NCI-H146 treated with DMSO at 0.1 percent for 48 hours (cell line): ENCODE measurements around the gene ENAM.
A peak's percentile ranks its signal among the peaks of the same experiment; 100 is the strongest.

ENCODE experiments used
- DNase-seq: peaks from one replicate; lab custom pipeline; 2025; ENCODE audit not compliant: unreplicated experiment; lab: John Stamatoyannopoulos, UW

ENAM gene

DNA sequence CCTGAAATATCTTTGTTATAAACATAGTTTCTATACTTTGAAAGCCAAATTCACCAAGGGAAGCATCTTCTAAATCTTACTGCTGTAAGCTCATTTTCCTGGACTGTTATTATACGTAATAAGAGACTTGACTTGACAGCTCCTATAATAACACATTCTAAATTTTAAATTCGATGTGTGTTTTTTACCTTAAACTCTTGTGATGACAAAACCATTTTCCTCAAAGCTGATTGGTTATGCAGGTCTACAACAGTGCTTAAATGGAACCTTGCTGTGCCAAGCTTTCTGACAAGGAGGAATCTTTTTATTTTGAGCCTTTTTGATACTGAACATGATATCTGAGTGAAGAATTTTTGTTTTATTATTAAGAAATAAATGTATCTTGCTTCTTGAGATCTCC lies at the start of gene ENAM:
Gene ENAM, plus strand, starts transcription at position 301 of the 400 bp plus-strand sequence. CDS start 757 bp downstream, outside the sequence.
- DNase-seq = no peak

DNA sequence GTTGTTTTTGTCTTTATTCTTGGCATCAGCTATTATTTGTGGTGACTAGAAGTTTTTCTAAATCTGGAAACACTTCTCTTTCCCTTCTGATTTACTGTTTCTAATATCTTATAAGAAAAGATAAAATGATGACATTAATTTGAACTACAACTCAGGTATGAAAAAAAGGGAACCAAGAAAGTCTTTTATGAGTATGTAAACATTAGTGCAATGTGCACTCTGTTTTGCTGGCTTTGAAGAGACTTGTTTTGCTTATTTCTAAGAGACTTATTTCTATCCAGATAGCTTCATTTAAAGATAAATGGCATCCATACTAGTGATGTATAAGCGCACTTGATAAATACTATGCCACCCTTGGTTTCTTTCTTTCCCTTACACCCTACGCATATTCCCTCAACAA lies 46.6 kb upstream of the ENAM start:
- no peak for DNase-seq

DNA sequence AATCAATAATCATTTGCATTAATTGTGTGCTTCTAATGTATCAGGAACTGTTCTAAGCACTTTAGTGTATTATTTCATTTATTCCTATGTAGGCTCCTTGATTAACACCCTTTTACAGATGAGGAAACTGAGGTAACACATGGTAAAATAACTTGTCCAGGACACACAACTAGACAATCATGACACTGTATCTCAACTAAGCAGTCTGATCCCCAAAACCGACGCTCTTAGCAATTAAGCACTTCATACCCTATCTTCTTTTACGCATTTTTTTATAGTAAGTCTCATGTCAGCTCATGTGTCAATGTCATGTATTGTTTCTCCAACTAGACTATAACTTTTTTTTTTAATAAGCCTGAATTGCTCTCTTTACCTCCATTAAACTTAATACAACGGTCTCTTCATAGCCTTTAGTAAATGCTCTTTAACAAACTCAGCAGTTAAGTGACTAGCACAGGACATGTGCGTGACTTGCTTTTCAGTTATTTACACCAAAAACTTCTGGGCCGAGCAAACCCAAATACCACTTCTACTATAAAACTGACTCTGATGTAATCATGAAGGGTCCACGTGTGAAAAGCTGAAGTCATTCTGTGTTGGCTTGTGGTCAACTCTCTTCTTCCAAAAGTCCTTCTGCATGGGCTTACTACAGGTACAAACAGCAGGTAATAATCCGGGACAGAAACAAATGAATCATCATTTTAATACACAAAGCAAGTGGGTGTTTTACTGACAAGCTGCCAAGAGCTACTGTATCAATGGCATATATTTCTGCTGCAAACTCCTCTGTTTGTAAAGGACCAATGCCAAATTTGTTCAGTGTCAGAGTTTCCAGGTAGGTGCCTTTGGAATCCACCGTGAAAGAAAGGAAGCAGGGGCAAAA lies 44.4 kb upstream of the ENAM start:
- peak; percentile 72 for DNase-seq

GRCh38 chr4:70586841-70587240 lies 41.7 kb upstream of the ENAM start:
- DNase-seq = peak; percentile 49

DNA sequence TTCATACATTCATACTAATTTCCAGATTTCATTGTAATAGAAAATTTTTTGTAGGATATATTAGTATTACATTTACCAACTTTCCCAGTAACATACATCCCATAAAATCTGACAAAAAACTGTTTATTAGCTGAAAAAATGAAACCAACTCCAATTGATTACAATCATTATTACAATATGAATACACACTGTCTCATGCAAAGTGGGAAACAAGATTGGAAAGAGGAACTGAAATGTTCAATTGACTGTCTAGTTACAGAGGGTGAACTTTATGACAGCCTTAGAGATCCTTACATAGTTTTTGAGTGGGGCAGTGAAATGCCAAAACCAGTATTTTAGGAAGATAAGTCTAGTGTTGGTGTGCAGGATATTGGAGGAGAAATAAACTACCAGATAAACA lies 38.8 kb upstream of the ENAM start:
- no peak for DNase-seq

DNA sequence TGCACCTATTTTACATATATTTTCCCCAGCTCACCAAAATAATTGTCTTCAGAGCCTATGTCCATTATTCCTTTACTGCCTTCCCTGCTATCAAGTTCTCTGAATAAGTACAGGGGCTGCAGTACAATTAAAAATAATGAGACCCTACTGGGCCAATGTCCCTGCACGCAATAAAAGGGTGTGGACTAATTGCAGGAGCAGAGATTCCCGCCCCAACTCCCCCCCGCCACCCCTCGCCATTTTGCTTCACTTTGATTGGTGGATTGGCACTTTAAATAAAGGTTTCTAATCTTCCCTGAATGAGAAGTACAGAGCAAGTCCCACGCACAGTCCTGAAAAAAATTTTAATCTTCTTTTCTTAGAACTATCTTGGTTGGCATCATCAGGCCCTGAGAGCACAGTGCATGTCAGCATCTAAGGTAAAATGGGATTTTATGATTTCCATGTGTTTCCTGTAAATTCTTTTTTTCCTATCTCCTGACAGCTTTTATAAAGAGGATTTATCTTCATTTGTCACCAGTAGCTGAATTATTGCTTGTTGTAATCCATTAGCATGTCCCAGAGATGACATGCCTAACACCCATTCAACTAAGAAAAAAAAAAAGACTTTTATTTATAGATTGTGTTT lies 36.5 kb upstream of the ENAM start, which contains the start of gene AMBN:
Gene AMBN, plus strand, starts transcription at position 302 of the 628 bp plus-strand sequence. Its CDS starts 103 bp downstream, at position 405.
- DNase-seq = peak; percentile 59

DNA sequence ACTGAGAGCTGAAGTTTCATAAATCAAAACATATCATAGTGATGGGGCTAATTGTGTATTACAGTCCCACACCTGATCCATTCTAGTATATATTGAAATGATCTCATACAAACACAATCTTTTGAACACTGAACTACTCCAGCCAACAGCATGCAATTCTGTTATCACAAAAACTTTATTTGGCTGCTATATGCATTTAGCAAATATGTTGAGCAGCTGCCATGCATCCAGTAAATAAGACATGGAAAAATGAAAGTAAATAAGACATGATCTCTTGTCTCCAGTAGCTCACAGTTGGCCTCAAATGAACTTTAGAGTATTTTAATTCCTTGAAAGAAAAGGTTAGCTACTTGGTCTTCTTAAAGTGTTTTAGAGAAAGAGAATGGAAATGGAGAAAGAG lies 34.3 kb upstream of the ENAM start:
- DNase-seq = no peak

- DNase-seq = no peak
Measured at GRCh38 chr4:70600305-70600704, 28.2 kb upstream of the ENAM start.

- DNase-seq = no peak
Measured at GRCh38 chr4:70600977-70601376, 27.6 kb upstream of the ENAM start.

- peak; percentile 82 for DNase-seq
Measured at GRCh38 chr4:70601422-70602039, 27.0 kb upstream of the ENAM start.

DNA sequence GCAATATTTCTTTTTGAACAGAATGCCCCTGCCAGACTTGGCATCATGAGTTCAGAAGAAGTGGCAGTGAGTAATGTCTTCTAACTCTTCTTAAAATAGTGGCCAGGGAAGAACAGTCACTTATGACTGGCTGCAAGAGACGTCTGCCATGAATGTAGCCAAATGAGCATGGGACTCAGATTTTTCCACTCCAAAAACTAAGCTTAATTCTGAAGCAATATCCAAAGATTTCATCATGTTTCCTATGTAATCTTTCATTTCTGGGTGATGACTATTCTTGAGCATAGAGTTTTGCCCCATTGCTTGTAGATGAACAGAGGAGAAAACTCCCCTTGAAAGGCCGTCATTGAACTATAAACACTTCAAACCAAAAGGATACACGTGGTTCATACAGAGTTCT lies 24.7 kb upstream of the ENAM start:
- no peak for DNase-seq

GRCh38 chr4:70606459-70606858 lies 22.1 kb upstream of the ENAM start:
- DNase-seq = no peak

DNA sequence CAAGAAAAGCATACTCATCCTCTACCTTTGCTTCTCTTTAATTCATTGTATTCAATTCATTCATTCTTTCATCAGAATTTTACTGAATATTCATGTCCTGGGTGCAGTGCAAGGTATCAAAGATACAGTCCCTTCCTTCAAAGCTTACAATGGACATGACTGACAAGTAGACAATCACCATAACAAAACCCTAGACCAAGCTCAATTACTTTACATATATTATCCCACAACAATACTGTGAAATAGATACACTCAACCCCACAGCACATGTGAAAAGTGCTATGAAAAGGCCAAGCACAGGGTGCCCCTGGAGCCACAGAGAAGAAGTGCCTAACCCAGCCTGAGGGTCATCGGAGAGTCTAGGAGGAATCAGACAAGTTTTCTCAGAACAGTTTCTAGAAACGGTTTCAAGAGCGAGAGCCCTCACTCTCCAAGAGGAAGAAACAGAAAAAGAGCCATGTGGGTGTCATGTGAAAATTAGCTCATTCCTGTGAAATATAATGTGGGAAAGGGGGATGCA lies 21.1 kb upstream of the ENAM start:
- no peak for DNase-seq

DNA sequence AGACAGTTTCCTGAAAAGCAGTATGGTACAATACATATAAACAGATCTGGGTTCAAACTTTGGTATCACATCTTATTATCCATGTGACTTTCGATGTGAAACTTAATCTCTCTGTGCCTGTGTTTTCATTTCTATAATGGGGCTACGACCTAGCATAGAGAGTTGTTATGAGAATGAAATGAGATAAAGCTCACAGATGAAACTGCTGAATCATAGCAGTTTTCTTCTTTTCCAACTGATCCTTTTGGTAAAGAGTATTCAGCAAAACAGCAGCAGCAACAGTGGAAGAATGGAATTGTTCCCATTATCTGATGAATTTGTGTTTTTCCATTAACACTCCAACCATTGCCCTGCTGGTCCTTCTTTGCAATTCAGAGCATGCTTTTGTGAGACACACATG lies 20.2 kb upstream of the ENAM start:
- DNase-seq = no peak

DNA sequence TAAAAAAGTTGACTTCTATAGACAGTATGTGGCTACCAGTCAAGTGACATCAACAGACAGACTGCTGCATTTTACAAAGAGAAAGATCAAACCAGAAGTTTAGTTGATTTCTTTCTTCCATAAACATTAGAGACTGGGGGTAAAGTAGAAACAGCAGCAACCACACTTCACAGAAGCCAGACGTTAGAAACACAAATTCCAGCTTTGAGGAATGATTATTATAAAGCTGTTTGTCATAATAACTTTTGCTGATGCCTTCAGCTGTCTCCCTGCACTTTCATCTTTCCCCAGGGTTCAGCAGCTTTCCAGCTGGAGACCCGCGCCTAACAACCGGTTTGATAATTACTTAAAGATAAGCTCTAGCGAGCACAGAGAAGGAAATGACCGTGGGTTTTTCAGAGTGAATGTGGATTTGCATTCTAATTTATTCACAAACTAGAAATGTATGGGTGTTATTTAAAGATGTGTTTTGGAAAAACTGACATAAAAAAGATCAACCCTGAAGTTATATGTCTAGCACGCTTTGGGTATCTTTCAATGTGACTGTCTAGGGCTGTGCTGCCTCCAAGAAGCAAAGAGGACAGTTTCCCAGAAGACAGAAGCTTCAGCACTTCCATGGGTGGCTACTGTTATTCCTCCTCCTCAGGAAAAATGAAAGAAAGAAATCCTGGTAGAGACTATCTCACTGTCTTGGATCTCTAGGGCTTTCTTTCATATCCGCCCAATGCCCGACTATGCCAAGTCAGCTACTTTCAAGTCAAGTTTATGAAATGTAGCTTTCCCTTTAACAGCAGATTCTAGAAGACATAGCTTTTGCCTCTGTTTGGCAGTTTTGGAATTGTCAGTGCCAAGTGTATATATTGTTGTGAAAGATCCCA lies 15.0 kb upstream of the ENAM start:
- peak; percentile 42 for DNase-seq

DNA sequence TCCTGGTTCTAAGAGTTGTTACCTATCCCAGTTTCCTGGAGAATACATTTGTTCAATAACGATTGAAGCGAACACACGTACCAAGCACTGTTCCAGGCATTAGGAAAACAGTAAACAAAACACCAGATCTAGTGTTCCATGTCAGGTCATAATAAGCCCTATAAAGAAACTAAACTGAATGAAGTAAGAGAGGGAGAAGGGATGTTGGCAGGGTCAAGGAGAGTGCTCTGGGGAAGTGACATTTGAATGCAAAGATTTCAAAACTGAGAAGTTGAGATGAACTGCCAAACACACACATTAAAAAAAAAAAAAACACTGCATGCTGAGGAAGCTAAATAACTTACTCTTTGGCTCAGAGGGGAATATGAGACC lies 14.4 kb upstream of the ENAM start:
- no peak for DNase-seq

GRCh38 chr4:70619288-70619687 lies 9.3 kb upstream of the ENAM start:
- no peak for DNase-seq

- no peak for DNase-seq
Measured at GRCh38 chr4:70619778-70620177, 8.8 kb upstream of the ENAM start.

DNA sequence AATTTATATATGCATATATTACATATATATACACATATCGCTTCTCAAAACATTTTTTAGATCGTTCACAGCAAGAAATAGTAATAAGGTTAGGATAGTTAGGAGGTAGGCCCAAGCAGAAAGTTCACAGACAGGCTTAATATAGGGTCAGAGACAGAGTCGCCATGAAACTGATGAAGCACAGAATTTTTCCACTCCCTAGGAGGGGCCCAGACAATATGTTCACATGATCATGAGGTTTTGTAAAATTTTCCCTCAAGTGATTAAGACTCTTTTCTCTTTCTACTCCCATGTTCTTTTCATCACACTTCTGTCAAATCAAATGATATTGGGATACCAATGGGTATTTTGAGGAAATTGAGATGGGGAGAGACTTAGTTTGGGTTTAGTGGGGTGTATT lies 5.2 kb upstream of the ENAM start:
- no peak for DNase-seq

DNA sequence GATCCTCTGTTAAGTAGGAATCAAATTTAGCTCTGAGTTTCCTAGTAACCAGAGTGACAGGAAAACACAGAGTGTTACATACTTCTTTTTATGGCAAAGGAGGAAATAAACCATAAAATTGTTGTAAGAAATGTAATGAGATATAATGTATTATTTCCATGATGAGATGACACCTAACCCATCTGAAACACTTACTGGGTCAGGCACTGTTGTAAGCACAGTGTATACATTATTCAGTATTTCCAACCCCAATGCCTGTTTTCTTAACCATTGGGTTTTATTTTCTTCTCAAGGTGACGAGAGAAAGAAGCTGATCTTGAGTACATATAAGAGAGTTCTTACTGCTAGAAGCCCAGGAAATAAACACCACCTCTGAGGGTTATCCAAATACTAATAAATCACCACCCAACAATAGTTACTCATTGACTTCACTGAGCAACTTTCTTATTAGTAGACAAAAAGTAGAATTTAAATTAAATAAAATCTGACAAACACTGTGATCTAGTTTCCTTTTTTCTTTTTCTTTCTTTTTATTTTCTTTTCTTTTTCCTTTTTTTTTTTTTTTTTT lies 4.2 kb upstream of the ENAM start:
- DNase-seq = no peak
